HFF-Myc (cell line): Measurements from ENCODE around the gene LAMA5.

Source experiments
- DNase-seq: peaks from one replicate; pipeline ENCODE4 v3.0.0-alpha.2; 2011; ENCODE audit warnings: low read depth; ENCODE audit errors: extremely low read depth
- H3K4me3 ChIP-seq: replicated peaks from 2 replicates; pipeline ENCODE4 v1.5.1; 2011; ENCODE audit warnings: low read depth, mild to moderate bottlenecking, control low read depth, low read length
- CTCF ChIP-seq: IDR thresholded peaks from 2 replicates; pipeline ENCODE4 v1.5.1; 2012; ENCODE audit warnings: mild to moderate bottlenecking, low read depth, low read length, control low read depth; ENCODE audit errors: missing control alignments

Gene LAMA5

GRCh38 chr20:62273416-62273815, 93.7 kb downstream of the LAMA5 start:
- no peak for TF ChIP-seq CTCF
- H3K4me3 ChIP-seq, result no peak overlapping the region
- no peak for DNase-seq

- DNase-seq, result no peak
- H3K4me3 ChIP-seq, result no peak overlapping the region
- TF ChIP-seq CTCF, result no peak
Observed at GRCh38 chr20:62272200-62272599, 94.9 kb downstream of the LAMA5 start.

GRCh38 chr20:62269871-62270270, 97.2 kb downstream of the LAMA5 start:
- no peak for DNase-seq
- no peak overlapping the region for H3K4me3 ChIP-seq
- TF ChIP-seq CTCF, result no peak

GRCh38 chr20:62269378-62269777, 97.7 kb downstream of the LAMA5 start:
- DNase-seq, result no peak
- H3K4me3 ChIP-seq, result no peak overlapping the region
- TF ChIP-seq CTCF, result no peak

- no peak for TF ChIP-seq CTCF
- DNase-seq, result no peak
- no peak overlapping the region for H3K4me3 ChIP-seq
Observed at GRCh38 chr20:62268228-62268900, 98.7 kb downstream of the LAMA5 start.

- DNase-seq, result no peak
Observed at GRCh38 chr20:62267543-62267942, 99.6 kb downstream of the LAMA5 start.

More at GRCh38 chr20:62267543-62267942, 99.6 kb downstream of the LAMA5 start:
- TF ChIP-seq CTCF, result no peak
- H3K4me3 ChIP-seq, result no peak overlapping the region
